HCT116 (cell line): Measurements from ENCODE around the gene PARVB. TPM values are rescaled to one million over a fixed set of nuclear protein-coding genes. Genes with fewer than 3 reads are reported as not detected.

Experiments used
- ATAC-seq: fragments of 200-7000 bp; cut with Tn5 transposase; 2 replicates; pipeline ENCODE4 v1.9.1; 2020; ENCODE audit warnings: mild to moderate bottlenecking, moderate library complexity
- BruUV-seq: library from RNA; stranded (reverse); fragments of 400-500 nt; replicated peaks from 2 replicates; lab custom pipeline; 2021; lab: Mats Ljungman, UMichigan
- CTCF ChIA-PET: fragments of 300-600 bp; sonication (Branson Sonifier 250); formaldehyde crosslinking; loops from one replicate; lab custom pipeline; 2021; ENCODE audit warnings: antibody characterized with exemption; lab: Charles Lee
- POLR2A ChIA-PET: fragments of 300-600, 350-600 bp; sonication (Branson Sonifier 250); formaldehyde crosslinking; loops from one replicate; lab custom pipeline; 2021; ENCODE audit warnings: antibody characterized with exemption; lab: Charles Lee
- RAD21 ChIA-PET, 2 experiments: fragments of 300-600 bp; sonication (Branson Sonifier 250); formaldehyde crosslinking; loops; one replicate each; lab custom pipeline; 2023; ENCODE audit warnings: low total read pairs in 2 of 2; ENCODE audit not compliant: uncharacterized antibody in 2 of 2, unreplicated experiment in 2 of 2, low non-redundant PET in 1 of 2; lab: Charles Lee
- DNase-seq: peaks from one replicate; pipeline ENCODE4 v3.0.0-alpha.2; 2010; ENCODE audit warnings: low read depth, low spot score
- H2AFZ ChIP-seq: fragments of 200-600 bp; shearing (Covaris generic), sonication (generic); 2 replicates; pipeline ENCODE4 v1.6.1; 2017; ENCODE audit warnings: low read depth, mixed run types, mixed read lengths, antibody characterized with exemption, low read length; ENCODE audit not compliant: poor library complexity, severe bottlenecking
- H3K27ac ChIP-seq: 2 replicates; pipeline ENCODE4 v1.5.1; 2012; ENCODE audit warnings: low read depth, low read length
- H3K27me3 ChIP-seq: fragments of 200-600 bp; sonication (generic); 2 replicates; pipeline ENCODE4 v1.6.1; 2016; ENCODE audit warnings: mixed run types, low read length, mixed read lengths; ENCODE audit not compliant: insufficient read depth
- H3K36me3 ChIP-seq, 2 experiments: fragments of 200-500 bp in 1 of 2; fragments of 200-600 bp in 1 of 2; sonication (Bioruptor generic) in 1 of 2; sonication (generic) in 1 of 2; 2 replicates each; pipeline versions ENCODE4 v1.5.1 to v1.6.1; 2014 to 2016; ENCODE audit warnings: low read length in 2 of 2, inconsistent platforms in 1 of 2, mixed read lengths in 1 of 2, mixed run types in 1 of 2; ENCODE audit not compliant: insufficient read depth in 2 of 2, control insufficient read depth in 1 of 2
- H3K4me1 ChIP-seq, 2 experiments: fragments of 200-600 bp in 1 of 2; sonication (generic) in 1 of 2; 2 replicates each; pipeline versions ENCODE4 v1.5.1 to v1.6.1; 2012 to 2017; ENCODE audit warnings: low read length in 2 of 2, inconsistent platforms in 1 of 2, mild to moderate bottlenecking in 1 of 2, mixed read lengths in 1 of 2, mixed run types in 1 of 2, moderate library complexity in 1 of 2; ENCODE audit not compliant: insufficient read depth in 2 of 2, control insufficient read depth in 1 of 2
- H3K4me2 ChIP-seq: fragments of 200-600 bp; sonication (generic); 2 replicates; pipeline ENCODE4 v1.6.1; 2017; ENCODE audit warnings: mixed run types, low read length, mixed read lengths
- H3K4me3 ChIP-seq, 2 experiments: fragments of 200-600 bp in 1 of 2; sonication (generic) in 1 of 2; replicated peaks in 1 of 2; 2 replicates each; pipeline ENCODE4 v1.5.1; 2011 to 2016; ENCODE audit warnings: low read length in 2 of 2, control low read depth in 1 of 2, low read depth in 1 of 2, mild to moderate bottlenecking in 1 of 2, mixed read lengths in 1 of 2, mixed run types in 1 of 2
- H3K79me2 ChIP-seq: fragments of 200-600 bp; sonication (generic); 2 replicates; pipeline ENCODE4 v1.6.1; 2017; ENCODE audit warnings: mild to moderate bottlenecking, mixed run types, low read length, moderate library complexity, mixed read lengths; ENCODE audit not compliant: insufficient read depth
- H3K9ac ChIP-seq: fragments of 200-600 bp; sonication (generic); 2 replicates; pipeline ENCODE4 v1.6.1; 2016; ENCODE audit warnings: low read length, mixed read lengths
- H3K9me2 ChIP-seq: fragments of 200-600 bp; sonication (generic), shearing (Covaris generic); 2 replicates; pipeline ENCODE4 v1.6.1; 2017; ENCODE audit warnings: mixed run types, mild to moderate bottlenecking, moderate library complexity; ENCODE audit not compliant: insufficient read depth
- H3K9me3 ChIP-seq, 2 experiments: fragments of 200-500 bp in 1 of 2; fragments of 200-600 bp in 1 of 2; sonication (Bioruptor generic) in 1 of 2; sonication (generic) in 1 of 2; 2 replicates each; pipeline ENCODE4 v1.6.1; 2014 to 2017; ENCODE audit warnings: low read length in 2 of 2, mixed read lengths in 2 of 2, inconsistent platforms in 1 of 2, low read depth in 1 of 2, mild to moderate bottlenecking in 1 of 2, mixed run types in 1 of 2, moderate library complexity in 1 of 2; ENCODE audit not compliant: control insufficient read depth in 1 of 2, insufficient read depth in 1 of 2
- H4K20me1 ChIP-seq: fragments of 200-600 bp; sonication (generic), shearing (Covaris generic); 2 replicates; pipeline ENCODE4 v1.6.1; 2017; ENCODE audit warnings: mixed run types, mild to moderate bottlenecking, moderate library complexity; ENCODE audit not compliant: insufficient read depth
- ATF3 ChIP-seq: IDR thresholded peaks from 2 replicates; pipeline ENCODE4 v1.6.1; 2012
- CEBPB ChIP-seq: IDR thresholded peaks from 2 replicates; pipeline ENCODE4 v1.6.1; 2012; ENCODE audit warnings: low read depth
- EGR1 ChIP-seq: IDR thresholded peaks from 2 replicates; pipeline ENCODE4 v1.6.1; 2012; ENCODE audit warnings: low read depth
- ELF1 ChIP-seq: IDR thresholded peaks from 2 replicates; pipeline ENCODE4 v1.6.1; 2012; ENCODE audit warnings: low read depth, borderline replicate concordance
- EZH2 ChIP-seq: fragments of 200-600 bp; sonication (generic); IDR thresholded peaks from 2 replicates; pipeline ENCODE4 v1.6.1; 2017; ENCODE audit warnings: antibody characterized with exemption, mixed run types
- JUND ChIP-seq: IDR thresholded peaks from 2 replicates; pipeline ENCODE4 v1.6.1; 2012
- MAX ChIP-seq: IDR thresholded peaks from 2 replicates; pipeline ENCODE4 v1.6.1; 2012
- POLR2A ChIP-seq: IDR thresholded peaks from 2 replicates; pipeline ENCODE4 v1.7.0; 2011; ENCODE audit warnings: borderline replicate concordance; ENCODE audit not compliant: insufficient read depth, insufficient read length; ENCODE audit errors: extremely low read depth
- POLR2AphosphoS5 ChIP-seq: IDR thresholded peaks from 2 replicates; pipeline ENCODE4 v1.6.1; 2011; ENCODE audit warnings: mild to moderate bottlenecking, low read depth, low read length, moderate library complexity
- SIN3A ChIP-seq: IDR thresholded peaks from 2 replicates; pipeline ENCODE4 v1.6.1; 2012; ENCODE audit warnings: low read depth
- SP1 ChIP-seq: IDR thresholded peaks from 2 replicates; pipeline ENCODE4 v1.6.1; 2012; ENCODE audit warnings: low read depth
- TCF7L2 ChIP-seq: IDR thresholded peaks from 2 replicates; pipeline ENCODE4 v1.7.0; 2011; ENCODE audit warnings: borderline replicate concordance, inconsistent platforms; ENCODE audit not compliant: insufficient read depth, insufficient read length; ENCODE audit errors: extremely low read depth
- YY1 ChIP-seq: IDR thresholded peaks from 2 replicates; pipeline ENCODE4 v1.6.1; 2011; ENCODE audit warnings: low read length, low read depth, moderate library complexity, mild to moderate bottlenecking; ENCODE audit not compliant: insufficient replicate concordance; ENCODE audit errors: extremely low read depth
- intact Hi-C: fragments of 100-400 bp; cut with micrococcal nuclease; formaldehyde crosslinking; loops from 2 replicates; pipeline ENCODE4 v1.10.0; 2022
- total RNA-seq: library from RNA; stranded (reverse); gene quantifications from one replicate; pipeline ENCODE4 v1.2.1, GENCODE V29; 2021; ENCODE audit not compliant: unreplicated experiment

The PARVB gene
- total RNA-seq, 1 experiment from 2014 or later, result 21.4 TPM

GRCh38 chr22:44116755-44117684, 92.9 kb downstream of the PARVB start:
- Histone ChIP-seq H3K9me2 (no peaks in the 10 kb centered on the region), H3K27me3 (no peaks in the 10 kb centered on the region), H3K4me1 (no peaks in the 10 kb centered on the region), H3K9me3 (no peaks in the 10 kb centered on the region), H3K36me3 (no peaks in the 10 kb centered on the region), H2AFZ (no peak overlapping the region), H3K79me2 (no peaks in the 10 kb centered on the region), H4K20me1 (no peaks in the 10 kb centered on the region), H3K4me2 (no peak overlapping the region), H3K27ac (no peak overlapping the region), H3K9ac (no peak overlapping the region), H3K4me3 (no peak overlapping the region)
- TF ChIP-seq ATF3 (no peak), CEBPB (no peak), MAX (no peak), SP1 (no peak), EZH2 (no peak), JUND (no peak), POLR2A (no peak), EGR1 (no peak), POLR2AphosphoS5 (no peak), YY1 (no peak), TCF7L2 (no peak), SIN3A (no peak), ELF1 (no peak)
- ATAC-seq (no peak), DNase-seq (no peak)
- ChIA-PET CTCF (no interaction called here), POLR2A (no interaction called here), RAD21 (no interaction called here)
- BruUV-seq, result no TSS peak
- intact Hi-C loops, result no loop called here
